22Rv1 (cell line): Measurements from ENCODE around the gene HDDC2.

ENCODE experiments used
- H3K27ac ChIP-seq: fragments of 450-650 bp; 2 replicates; pipeline ENCODE4 v1.5.1; 2017
- ZFX ChIP-seq: fragments of 450-650 bp; IDR thresholded peaks from 2 replicates; pipeline ENCODE4 v1.6.1; 2017; ENCODE audit warnings: antibody characterized with exemption, borderline replicate concordance
- TF ChIP-seq, protein P1 (sequence below): fragments of 450-650 bp; IDR thresholded peaks from 2 replicates; pipeline ENCODE4 v1.5.1; 2017; ENCODE audit warnings: mild to moderate bottlenecking

HDDC2 gene

DNA sequence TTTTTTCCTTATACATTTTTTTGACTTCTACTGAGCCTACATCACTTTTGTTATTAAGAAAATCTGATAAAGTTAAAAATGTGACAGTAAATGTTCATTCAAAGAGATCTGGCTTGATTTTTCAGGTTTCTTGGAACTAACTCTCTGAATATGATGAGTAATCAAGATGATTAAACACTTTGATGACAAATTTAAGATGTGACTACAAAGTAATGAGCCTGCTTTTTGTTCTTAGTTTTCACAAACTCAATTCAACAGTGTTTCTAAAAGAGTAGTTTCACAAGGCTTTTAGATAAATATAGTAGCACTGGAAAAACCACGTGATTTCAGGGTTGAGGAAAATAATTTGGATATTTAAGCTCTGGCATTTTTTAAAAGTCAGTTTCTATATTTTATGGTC is 37.9 kb upstream of the HDDC2 start:
- TF ChIP-seq, protein P1, sequence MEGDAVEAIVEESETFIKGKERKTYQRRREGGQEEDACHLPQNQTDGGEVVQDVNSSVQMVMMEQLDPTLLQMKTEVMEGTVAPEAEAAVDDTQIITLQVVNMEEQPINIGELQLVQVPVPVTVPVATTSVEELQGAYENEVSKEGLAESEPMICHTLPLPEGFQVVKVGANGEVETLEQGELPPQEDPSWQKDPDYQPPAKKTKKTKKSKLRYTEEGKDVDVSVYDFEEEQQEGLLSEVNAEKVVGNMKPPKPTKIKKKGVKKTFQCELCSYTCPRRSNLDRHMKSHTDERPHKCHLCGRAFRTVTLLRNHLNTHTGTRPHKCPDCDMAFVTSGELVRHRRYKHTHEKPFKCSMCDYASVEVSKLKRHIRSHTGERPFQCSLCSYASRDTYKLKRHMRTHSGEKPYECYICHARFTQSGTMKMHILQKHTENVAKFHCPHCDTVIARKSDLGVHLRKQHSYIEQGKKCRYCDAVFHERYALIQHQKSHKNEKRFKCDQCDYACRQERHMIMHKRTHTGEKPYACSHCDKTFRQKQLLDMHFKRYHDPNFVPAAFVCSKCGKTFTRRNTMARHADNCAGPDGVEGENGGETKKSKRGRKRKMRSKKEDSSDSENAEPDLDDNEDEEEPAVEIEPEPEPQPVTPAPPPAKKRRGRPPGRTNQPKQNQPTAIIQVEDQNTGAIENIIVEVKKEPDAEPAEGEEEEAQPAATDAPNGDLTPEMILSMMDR, result no peak
- TF ChIP-seq ZFX, result no peak
- H3K27ac ChIP-seq, result no peak overlapping the region

DNA sequence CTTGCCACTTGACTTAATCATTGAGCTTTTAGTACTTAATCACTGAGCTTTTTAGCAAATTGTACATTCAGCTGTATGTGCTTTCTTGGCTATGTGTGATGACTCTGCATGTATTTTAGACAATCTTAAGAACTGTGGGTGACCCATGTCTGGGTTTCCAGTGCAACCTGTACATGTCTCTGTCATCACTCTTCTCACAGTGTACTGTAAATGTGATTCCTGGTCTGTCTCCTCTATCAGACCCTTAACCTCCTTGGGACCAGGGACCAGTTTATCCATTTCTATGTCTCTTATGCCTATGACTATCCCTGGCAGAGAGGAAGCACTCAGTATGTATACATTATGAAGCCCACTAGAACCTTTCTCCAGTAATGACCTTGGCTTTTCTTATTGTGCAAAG is 36.6 kb upstream of the HDDC2 start:
- H3K27ac ChIP-seq, result no peak overlapping the region
- TF ChIP-seq, protein P1, result no peak
- TF ChIP-seq ZFX, result no peak

DNA sequence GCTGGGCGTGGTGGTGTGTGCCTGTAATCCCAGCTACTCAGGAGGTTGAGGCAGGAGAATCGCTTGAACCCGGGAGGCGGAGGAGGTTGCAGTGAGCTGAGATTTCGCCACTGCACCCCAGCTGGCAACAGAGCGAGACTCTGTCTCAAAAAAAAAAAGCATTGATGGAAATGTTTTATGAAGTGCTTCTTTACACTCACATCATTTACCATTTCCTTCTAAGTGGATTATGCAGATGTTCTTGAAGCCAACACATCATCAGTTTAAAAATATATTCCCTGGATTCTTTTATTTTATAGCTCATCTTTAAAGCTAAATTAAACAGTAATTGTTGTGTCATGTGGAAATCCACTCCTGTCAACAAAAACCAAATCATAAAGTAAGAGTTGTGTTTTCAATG is 35.9 kb upstream of the HDDC2 start:
- TF ChIP-seq, protein P1, result no peak
- H3K27ac ChIP-seq, result no peak overlapping the region

DNA sequence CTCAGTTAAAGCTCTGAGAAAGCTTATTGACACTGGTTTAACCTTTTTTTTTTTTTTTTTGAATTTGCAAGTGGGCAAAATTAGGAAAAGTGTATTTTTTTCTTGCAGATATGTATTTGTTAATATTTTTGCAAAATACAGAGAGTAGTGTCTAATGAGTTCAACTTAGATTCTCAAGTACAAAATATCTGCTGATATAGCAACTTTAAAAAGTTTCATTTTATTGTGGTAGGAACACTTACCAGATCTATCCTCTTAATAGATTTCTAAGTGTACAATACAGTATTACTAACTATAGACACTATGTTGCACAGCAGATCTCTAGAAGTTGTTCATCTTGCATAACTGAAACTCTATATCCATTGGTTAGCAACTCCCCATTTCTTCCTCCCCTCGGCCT is 30.9 kb upstream of the HDDC2 start:
- no peak overlapping the region for H3K27ac ChIP-seq
- TF ChIP-seq, protein P1, result no peak
- no peak for TF ChIP-seq ZFX

DNA sequence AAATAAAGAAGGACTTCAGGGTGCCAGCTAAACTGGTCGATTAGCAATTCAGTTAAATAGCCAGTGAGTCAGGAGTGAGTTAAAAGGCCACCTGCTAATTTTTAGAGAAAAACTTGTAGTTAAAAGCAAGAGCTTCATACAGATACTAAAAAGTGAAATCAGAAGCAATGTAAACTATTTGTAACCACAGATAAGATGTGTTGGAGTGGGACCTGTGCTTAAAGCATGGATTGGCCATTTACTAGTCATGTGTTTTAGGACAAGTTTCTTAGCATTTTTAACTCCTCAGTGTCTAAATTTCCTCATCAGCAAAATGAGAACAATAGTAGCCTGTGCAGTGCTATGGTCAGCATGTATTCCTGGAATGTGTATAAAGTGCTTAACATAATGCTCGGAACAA is 23.8 kb upstream of the HDDC2 start:
- TF ChIP-seq, protein P1, result no peak
- TF ChIP-seq ZFX, result no peak
- no peak overlapping the region for H3K27ac ChIP-seq

DNA sequence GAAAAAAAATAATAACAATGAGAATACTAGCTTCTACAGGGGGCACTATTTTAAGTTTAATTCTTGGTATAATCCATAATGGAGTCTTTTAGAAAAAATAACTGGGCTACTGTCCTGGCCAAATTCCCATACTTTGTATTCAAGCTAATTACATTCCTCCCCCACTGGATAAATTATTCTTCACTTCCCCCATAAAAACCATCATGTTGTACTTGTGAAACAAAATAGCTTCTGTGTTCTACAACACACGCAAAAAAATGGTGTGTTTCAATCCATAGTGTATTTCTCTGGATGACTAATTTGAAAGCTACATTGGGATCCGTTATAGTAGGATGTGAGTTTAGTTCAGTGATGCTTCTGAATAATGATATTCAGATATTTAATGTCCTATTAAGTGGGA is 21.6 kb upstream of the HDDC2 start:
- TF ChIP-seq, protein P1, result no peak
- H3K27ac ChIP-seq, result no peak overlapping the region

DNA sequence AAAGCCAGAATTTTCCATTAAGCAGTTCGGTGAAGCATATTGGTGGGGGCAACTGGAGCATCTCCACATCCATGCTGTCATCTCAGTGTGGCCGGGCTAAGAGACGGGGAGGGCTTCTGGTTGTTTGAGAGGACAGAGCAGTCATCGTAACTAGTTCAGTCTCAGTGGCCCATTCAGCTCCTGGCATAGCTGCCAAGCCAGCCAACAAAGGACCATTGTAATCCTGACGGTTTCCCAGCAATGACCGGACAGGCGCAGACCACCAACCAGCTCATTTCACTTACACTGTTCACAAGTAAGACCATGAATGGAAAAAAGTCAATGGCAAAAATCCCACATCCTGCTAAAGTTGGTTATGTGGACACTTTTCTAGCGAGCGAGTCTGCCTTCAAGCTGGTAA is 14.9 kb upstream of the HDDC2 start:
- TF ChIP-seq, protein P1, result no peak
- no peak for TF ChIP-seq ZFX
- no peak overlapping the region for H3K27ac ChIP-seq
